Urothelium cell line (cell line): ENCODE data around the gene SLC25A22.

Experiments
- DNase-seq: peaks from one replicate; pipeline ENCODE4 v3.0.0; 2011; ENCODE audit warnings: low spot score, mixed read lengths
- FAIRE-seq: peaks from 2 replicates; lab custom pipeline; 2011; peaks lifted over from hg19 to GRCh38; lab: Jason Lieb, UNC

Gene SLC25A22

DNA sequence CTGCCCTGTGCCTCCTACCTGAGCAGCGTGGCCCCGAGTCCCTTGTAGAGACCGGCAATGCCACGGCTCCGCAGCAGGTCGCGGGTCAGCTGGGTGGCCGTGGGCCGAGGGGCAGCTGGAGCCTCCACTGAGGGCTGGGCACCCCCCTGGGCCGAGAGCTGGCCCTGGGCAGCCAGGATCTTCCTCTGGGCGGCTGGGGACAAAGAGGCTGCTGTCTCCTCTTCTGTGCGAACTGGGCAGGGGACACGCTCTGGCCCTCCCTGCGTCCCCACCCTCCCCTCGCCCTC is 5.6 kb downstream of the SLC25A22 start:
- no peak for DNase-seq

DNA sequence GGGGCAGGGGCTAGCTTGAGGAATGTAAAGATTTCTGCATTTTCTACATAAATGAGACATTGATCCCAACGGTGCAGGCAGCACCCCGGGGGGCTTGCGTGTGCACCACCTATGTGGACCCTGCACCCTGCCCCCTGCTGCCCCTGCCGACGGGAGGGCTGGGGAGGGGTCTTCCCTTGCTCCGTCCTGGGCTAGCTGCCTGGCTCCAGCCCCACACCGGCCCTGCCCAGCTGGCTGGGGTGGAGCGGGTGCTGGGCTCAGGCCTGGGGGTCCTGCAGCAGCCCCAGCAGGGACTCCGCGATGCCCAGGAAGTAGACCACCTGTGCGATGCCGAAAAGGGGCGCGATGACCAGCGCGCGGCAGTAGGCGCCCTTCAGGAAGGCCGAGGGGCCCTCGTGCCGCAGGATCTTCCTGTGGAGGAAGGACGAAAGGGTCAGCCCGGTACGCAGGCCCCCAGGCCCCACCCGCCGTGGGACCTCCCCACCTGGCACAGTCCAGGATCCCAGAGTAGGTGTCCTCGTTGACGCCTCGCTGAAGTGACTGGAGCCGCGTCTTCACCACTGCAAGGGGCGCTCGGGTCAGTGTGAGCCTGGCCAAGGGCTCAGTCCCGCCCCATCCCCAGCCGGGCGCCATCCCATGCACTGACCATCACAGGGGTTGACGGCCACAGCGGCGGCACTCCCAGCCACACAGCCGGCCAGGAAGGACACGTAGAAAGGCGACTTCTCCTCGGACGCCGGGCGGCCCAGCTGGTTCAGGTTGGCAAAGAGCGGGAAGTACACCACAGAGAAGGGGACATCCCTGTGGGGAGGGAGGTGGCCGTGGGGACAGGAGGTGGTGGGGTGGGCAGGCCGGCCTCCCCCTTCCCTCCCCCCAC is 6.2 kb downstream of the SLC25A22 start:
- FAIRE-seq: no peak

More for the DNA sequence above, 5.6 kb downstream of the SLC25A22 start:
- FAIRE-seq: no peak

DNA sequence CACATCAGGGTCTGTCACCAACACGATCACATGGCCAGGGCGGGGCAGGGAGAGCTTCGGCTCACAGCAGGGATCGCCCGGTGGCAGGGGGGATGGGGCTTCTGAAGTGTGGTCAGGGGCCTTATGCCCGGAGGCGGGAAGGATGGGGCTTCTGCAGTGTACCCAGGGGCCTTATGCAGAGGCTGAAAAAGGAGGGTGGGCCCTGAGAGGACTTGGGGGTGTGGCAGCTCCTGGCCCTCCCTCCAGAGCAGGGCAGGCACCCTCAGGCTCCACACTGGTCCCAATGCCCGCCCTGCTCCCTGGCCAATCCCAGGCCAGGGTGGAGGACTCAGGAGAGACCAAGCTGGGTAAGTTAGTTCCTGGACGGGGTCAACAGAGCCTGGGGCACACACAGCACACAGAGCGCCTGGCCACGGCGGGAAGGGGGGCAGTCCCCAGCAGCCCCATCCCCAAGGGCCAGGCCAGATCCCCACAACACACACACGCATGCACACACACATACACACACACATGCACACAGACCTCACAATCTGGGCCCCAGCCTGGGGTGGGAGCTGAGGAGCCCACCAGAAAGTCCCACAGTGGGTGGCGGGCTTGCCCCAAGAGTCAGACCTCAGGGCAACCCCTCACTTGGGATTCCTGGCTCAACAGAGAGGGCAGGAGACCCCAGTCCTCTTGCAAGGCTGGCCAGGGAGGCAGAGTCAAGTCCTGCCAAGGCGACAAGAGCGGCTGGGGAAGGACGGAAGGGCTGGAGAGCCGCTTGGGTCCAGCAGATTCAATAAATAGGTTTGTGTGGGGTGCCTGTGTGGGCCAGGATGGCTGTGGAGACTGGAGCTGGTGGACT is 7.1 kb downstream of the SLC25A22 start:
- FAIRE-seq: no peak
- DNase-seq: peak; percentile 12

More for the DNA sequence above, 6.2 kb downstream of the SLC25A22 start:
- no peak for DNase-seq

DNA sequence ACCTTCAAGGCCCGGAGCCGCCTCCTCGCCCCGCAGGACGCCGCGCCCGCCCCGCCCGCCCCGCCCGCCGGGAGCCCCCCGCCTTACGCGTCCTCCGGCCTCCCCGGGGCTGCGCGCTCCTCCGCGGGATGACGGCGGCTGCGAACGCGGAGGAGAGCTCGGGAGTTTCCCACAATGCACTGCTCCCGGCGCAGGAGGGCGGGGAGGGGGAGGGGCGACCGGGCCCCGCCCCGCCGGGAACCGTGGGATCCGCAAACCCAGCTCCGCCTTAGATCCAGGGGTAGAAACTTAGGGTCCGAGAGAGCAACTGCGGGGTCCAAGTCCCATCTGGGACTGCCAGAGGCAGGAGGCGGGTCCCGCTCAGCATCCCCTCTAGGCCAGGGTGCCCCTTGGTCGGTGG is 8.1 kb downstream of the SLC25A22 start, which contains the start of gene CEND1:
TSS of gene CEND1 (minus strand) at position 148 of the 400 bp plus-strand sequence. CDS start 1,514 bp downstream, outside the sequence.
- DNase-seq (no peak), FAIRE-seq (no peak)

DNA sequence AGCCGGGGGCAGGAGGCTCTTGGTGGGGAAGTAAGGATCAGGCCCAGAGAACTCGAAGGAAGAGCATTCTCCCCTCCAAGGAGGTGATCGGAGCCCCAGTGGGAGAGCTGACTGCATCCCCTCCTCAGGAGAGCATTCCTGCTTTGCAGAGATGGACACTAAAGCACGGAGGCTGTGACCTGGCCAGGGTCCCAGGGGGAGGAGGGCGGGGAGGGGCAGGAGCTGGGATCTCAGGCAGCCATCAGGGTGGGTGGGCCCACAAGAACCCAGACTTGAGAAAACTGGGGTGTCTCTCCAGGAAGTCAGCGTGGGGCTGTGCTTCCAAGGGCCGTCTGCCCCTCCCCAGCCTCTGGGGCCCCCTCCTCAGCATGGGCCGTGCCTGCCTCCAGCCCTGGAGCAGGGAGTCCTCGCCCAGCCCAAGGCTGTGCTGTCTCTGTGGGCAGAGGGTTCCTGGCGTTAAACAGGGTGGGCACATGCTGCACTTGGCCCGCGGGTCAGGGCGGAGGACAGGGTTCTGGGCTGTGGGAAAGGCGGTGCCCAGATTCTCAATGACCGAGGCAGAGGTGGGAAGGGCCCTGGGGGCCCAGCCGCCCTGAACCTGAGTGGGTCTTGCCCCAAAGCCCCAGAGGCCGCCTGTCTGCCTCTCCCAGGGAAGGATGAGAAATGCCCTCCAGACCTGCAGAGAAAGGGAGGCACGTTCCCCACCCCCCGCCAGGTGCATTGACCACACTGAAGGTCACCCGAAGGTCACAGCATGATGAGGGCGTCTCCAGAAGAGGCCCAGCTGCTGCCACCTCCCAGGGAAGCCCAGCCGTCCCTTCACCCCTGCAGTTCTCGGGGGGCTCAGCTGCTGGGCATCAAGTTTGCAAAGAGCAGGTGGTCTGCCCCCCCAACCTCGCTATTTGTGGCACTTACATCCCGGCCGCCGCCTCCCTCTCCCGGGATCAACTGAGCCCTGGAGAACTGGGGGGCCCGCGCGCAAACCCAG is 8.8 kb downstream of the SLC25A22 start:
- FAIRE-seq: no peak
- DNase-seq: no peak

DNA sequence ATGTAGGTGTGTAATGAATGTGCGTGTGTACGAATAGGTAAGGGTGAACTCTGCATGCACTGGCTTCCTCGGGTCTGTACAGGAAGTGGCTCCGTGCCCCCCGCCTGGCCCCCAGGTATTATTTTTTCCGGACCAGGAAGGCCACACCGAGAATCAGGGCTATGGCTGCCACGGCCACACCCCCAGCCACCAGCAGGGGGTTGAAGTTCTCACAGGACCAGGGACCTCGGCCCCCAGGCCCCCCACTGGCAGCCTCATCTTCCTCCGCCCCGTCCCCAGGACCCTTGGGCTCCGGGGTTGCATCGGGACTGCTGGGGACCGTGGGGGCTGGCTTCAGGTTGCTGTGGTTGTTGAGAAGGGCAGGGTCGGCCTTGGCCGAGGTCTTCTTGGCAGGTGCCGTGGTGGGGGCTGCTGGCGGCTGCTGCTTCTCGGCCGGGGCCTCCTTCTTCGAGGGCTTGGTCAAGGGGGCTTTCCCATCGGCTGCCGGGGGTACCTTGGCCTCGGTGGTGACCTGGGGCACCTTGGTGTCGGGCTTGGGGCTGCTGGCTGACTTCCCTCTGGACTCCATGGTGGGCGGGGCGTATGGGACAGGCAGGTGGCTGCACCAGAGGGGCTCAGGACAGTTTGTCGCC is 10.0 kb downstream of the SLC25A22 start:
- DNase-seq (no peak), FAIRE-seq (no peak)

DNA sequence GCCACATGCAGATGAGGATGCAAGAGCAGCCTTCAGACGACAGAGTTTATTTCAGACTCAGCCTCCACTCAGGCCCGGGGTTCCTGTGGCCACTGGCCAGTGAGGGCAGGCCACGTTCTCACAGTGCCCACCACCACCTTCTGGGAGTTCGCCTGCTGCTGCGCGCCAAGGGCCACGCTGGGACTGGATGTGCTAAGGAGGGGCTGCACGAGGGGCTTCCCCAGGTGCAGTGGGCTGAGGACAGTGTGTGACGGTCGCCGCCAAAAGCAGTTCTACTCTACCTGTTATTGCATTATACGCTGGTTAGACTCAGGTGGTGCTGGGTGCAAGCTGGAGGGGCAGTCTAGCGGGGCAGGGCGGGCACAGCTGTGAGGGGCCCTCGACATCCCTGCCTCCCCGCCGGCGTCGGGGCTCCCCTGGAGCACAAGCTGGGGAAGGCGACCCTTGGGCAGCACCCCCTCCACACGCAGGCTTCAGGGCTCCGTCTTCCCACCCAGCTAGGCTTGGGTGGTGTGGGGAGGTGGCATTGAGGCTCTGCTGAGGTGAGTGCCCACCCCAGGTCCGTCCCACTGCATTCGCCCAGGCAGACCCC is 10.9 kb downstream of the SLC25A22 start:
- DNase-seq (no peak), FAIRE-seq (no peak)

DNA sequence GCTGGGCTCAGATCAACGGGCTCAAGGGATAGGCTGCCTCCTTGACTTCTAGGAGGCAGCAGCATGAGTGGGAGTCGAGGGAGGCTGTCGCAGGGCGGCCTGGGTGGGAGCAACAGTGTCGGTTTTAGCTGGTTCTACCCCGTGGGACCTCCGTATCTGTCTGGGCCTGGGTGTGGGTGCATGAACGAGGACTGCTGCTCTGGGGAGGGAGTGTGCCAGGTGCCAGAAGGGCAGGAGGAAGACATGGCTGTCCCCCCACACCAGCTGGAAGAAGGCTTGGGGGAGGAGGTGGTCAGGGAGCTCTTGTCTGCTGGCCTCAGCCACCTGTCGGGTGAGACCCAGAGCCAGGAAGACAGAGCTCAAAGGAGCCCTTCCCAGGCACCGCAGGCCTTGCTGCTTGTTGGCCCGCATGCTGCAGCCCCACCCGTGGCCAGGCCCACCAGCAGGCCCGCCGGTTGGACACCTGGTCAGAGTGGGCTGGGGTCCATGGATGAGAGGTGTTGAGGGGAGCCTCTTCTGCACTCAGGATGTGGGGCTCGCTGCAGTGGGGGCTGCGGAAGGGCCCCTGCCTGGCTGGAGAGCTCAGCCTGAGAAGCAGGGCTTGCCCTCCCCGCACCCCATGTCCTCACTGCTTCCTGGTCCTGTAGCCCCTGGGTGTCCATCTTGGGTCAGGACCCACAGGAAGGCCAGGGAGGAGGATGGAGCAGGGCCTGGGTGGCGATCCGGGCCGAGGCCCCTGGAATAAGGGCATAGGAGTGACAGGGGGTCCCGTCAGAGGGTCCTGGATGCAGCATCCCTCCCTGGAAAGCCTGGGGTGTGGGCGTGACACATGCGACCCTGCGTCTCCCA is 11.6 kb downstream of the SLC25A22 start:
- FAIRE-seq (no peak), DNase-seq (no peak)

DNA sequence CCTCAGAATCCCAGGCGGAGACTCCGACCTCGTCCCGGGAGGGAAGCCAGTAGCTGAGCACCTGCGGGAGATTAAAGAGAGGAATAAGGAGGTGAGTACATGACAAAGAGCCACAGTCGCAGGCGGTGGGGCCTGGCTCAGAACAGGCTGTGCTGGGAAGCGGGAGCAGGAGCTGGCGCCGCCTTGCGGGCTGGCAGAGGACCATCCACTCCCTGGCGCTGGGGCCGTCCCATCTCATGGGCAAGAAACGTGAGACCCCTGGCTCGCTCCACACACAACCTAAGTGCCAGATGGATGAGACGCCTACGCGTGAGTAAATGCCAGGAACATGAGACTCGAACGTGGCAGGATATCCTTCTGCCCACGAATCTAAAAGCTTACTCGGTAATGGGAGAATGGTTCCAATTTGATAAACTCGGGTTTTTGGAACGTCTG is 14.5 kb downstream of the SLC25A22 start:
- DNase-seq: no peak
- FAIRE-seq: no peak

DNA sequence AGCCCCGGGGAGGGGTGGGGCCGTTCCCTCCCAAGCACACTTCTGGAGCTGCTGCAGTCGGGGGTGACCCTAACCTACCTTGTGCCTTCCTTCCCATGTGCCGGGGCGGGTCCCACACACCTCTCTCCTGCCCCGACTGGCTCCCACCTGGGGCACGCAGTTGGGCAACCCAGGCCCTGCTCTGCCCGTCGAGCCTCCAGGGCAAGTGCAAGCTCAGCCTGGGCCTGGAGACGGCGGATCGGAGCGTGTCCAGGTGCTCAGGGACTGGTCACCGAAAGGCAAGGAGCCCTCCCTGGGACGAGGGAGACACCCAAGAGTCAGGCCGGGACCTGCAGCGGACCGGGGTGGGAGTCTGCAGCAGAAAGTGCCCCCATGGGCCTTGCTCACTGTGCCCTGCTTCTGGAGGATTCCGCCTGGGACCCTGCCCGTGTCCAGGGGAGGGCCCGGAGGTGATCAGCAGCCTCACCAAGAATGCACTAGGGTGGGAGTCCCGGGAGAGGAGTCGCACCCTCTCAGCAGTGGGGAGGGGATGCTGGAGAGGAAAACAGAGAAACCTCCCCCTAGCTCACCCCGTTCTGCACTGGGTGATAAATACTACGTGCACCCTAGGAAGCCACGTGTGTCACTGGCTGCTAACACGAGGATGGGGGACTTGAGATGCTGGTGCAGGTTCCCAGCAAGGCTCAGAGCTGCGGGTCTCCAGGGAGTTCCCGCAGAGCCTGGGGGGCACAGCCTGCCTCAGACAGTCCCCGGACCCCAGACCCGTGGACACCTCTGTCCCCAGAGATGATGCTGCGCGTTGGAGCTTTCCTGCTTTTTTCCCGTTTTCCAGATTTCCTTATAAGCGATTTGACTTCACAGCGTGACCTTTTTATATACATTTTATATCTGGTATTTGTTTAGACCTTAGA is 15.6 kb downstream of the SLC25A22 start:
- DNase-seq (no peak), FAIRE-seq (no peak)

DNA sequence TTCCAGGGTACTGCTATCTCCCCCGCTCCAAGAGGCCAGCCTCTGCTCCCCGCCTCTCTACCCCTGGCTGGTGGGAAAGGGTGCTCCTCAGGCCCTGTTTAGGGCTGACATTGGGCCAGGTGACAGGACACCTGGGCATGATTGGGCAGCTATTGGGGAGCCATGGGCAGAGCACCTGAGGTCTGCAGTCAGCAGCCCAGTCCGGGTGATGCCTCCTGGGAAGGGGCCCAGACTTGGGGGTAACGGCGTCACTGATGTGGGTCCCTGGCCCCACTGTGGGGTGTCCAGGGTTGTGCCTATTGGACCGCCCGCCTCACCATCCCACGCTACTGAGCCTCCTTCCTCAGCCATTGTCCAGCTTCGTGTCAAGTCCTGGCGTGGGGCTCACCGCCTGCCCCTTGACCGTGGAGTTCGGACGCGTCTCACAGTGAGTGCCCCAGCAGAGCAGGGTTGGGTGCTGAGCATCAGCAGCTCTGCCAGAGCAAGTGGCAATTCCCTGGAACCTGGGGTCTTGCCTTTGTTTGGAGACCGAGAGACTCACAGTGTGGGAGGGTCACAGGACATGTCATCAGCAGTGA is 18.0 kb downstream of the SLC25A22 start:
- DNase-seq (no peak), FAIRE-seq (no peak)

DNA sequence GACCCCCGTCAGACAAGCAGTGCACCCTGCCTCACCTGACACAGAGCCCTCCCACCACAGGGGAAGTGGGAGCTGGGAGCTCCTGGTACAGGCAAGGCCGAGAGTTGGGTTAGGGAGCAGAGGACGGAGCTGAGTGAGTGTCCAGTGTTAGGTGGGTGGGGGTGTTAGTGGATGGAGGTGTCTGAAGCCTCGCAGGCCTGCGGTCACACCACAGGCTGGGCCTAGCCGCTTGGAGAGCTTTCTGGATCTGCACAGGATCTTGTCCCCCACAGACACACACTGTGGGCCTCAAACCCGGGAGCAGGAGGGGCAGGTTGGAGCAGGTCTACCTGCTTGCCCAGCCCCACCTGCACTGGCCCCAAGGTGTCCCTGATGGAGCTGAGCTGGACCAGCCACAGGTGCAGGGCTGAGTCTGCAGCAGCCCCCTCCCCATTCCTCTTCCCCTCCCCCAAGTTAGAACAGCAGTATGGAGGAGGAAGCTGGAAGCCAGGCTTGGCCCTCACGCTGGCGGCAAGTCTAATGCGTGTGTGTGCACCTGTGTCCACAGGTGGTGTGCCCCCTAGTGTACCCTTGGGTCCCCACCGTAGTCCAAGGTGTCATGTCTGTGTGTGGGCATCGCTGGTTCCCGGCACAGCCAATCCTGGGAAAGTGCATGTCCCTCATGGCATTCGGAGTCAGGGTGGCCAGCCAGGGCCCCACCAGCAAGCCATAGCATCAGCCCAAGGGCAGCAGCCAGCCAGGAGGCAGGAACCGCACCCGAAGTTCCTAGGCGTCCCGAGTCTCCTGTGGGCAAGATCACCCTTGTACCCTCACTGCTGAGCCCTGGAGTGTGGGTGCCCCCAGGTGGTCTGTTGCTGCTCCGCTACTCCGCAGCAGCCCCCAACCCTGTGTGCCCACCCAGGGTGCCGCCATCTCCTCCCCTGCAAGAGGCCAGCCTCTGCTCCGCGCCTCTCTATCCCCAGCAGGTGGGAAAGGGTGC is 18.8 kb downstream of the SLC25A22 start:
- DNase-seq: no peak
- no peak for FAIRE-seq

DNA sequence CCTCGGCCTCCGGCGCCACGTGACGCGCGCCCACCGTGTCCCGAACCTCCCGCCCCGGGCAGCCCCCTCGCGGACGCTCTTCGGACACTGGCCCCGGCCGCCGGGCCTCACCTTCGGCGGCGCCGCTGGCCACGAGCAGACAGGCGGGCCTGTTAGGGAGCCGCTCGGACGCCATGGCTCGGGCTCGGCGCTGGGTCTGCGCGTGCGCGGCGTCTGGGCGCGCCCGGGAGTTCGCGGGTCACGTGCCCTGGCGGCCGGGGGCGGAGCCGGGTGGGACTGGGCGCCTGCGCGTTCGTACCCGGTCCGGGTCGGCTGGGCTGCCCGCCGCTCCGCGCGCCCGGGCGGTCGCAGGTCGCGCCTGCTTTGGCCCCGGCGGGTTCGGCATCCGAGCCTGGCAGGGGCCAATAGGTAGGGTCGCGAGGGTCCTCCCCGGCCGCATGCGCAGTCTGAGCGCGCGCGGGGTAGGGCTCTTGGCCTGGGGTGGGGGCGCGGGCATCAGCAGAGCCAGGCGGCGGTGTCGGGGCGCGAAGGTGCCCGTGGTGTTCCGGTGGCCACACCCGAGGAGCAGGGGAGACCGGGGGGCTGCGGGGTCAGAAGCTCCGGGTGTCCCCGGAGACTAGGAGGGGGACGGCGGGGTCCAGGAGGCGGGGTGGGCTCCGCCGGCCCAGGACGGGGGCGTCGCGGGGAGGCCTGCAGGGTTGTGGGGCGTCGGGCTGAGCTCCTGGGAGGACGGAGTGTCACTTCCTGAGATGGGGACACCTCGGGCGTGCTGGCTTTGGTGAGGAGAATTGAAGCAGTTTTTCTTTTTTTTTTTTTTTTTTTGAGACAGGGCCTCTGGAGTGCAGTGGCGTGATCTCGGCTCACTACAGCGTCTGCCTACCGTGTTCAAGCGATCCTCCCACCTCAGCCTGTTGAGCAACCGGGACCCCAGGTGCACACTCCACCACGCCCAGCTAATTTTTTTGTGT is 20.5 kb downstream of the SLC25A22 start, which contains the start of gene GATD1:
TSS of gene GATD1 (minus strand) at position 200 of the 968 bp plus-strand sequence. CDS start at position 175, 25 bp downstream.
- FAIRE-seq (peak; percentile 77), DNase-seq (peak; percentile 96)

DNA sequence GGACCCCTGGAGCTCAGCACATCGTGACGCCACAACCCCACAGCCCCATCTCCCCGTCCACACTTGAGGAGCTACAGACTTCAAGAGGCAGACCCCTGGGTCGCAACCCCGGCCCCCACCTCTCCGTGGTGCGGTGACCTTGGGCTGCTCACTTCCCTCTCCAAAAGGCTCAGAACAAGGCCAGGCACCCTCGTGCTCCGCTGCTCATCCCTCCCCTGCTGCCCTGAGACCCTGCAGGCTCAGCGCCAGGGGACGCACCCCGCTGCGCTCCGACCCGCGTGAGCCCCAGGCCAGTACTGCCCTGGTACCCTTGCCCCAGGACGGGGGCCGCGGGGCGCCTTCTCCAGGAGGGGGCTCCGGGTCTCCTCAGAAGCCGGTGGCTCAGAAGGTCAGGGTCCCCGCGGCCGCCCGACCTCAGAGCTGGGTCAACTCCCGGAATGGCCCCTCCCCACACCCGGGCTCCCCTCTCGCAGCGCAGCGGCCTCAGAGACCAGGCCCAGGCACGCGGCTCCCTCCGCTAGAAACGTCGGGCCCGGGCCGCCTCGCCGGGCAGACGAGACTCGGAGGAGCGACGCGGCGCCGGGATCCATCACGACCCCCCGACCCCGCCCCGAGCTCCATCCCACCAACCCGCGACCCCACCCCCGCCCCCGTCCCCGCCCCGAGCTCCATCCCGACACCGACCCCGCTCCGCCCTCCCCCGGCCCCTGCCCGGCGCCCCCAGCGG is 21.4 kb downstream of the SLC25A22 start:
- FAIRE-seq (no peak), DNase-seq (no peak)

DNA sequence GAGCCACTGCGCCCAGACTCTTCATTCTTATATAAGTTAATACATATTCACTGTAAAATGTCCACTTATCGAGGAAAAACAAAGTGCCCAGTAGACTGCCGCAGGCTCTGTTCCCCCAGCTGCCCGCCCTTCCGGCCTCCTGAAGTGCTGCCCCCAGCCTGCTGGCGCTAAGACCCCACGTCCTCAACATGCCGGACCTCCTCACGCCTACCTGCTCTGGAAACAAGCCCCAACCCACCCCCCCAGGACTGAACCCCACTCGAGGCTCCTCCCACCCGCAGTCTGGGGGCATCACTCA is 21.9 kb downstream of the SLC25A22 start:
- no peak for FAIRE-seq
- DNase-seq: no peak
